Neural cell (in vitro differentiated cells): ENCODE data around the gene DEF6. TPM values are rescaled to one million over a fixed set of nuclear protein-coding genes. Genes with fewer than 3 reads are reported as not detected.

Experiments used
- H2AFZ ChIP-seq: fragments of 200-600, 300-800 bp; sonication (generic), shearing (Covaris generic); 2 replicates; pipeline ENCODE4 v1.6.0; 2014; ENCODE audit warnings: low read depth, mild to moderate bottlenecking, antibody characterized with exemption, low read length, moderate library complexity
- H3F3A ChIP-seq: fragments of 200-600 bp; shearing (Covaris generic); 2 replicates; pipeline ENCODE4 v1.6.1; 2016; ENCODE audit warnings: mild to moderate bottlenecking, moderate library complexity, mixed read lengths, antibody characterized with exemption, low read length; ENCODE audit not compliant: insufficient read depth, poor library complexity, severe bottlenecking
- H3K27ac ChIP-seq: fragments of 200-600, 300-800 bp; sonication (generic), shearing (Covaris generic); 2 replicates; pipeline ENCODE4 v1.5.1; 2014; ENCODE audit warnings: mild to moderate bottlenecking, low read length, moderate library complexity
- H3K27me3 ChIP-seq: fragments of 300-800, 200-600 bp; sonication (generic), shearing (Covaris generic); 2 replicates; pipeline ENCODE4 v1.6.0; 2014; ENCODE audit warnings: mild to moderate bottlenecking, low read depth, low read length, moderate library complexity; ENCODE audit not compliant: insufficient read depth
- H3K36me3 ChIP-seq: fragments of 300-800, 200-600 bp; sonication (generic), shearing (Covaris generic); 2 replicates; pipeline ENCODE4 v1.5.1; 2014; ENCODE audit warnings: mild to moderate bottlenecking, antibody characterized with exemption, low read length, moderate library complexity; ENCODE audit not compliant: insufficient read depth
- H3K4me2 ChIP-seq: fragments of 300-800, 200-600 bp; sonication (generic), shearing (Covaris generic); 2 replicates; pipeline ENCODE4 v1.6.0; 2014; ENCODE audit warnings: mild to moderate bottlenecking, low read length
- H3K4me3 ChIP-seq: fragments of 300-800, 200-600 bp; sonication (generic), shearing (Covaris generic); 2 replicates; pipeline ENCODE4 v1.5.1; 2014; ENCODE audit warnings: mild to moderate bottlenecking, low read length, moderate library complexity
- H3K79me2 ChIP-seq: fragments of 200-600 bp; shearing (Covaris generic); replicated peaks from 2 replicates; pipeline ENCODE4 v1.6.0; 2014; ENCODE audit warnings: mild to moderate bottlenecking, low read length, moderate library complexity; ENCODE audit not compliant: insufficient read depth
- H3K9ac ChIP-seq: fragments of 300-800, 200-600 bp; sonication (generic), shearing (Covaris generic); 2 replicates; pipeline ENCODE4 v1.6.1; 2016; ENCODE audit warnings: mild to moderate bottlenecking, low read length, mixed read lengths
- H3K9me2 ChIP-seq: fragments of 200-600 bp; shearing (Covaris generic); 2 replicates; pipeline ENCODE4 v1.6.1; 2016; ENCODE audit warnings: mild to moderate bottlenecking, low read length, mixed read lengths; ENCODE audit not compliant: insufficient read depth
- H3K9me3 ChIP-seq: fragments of 200-600, 300-800 bp; sonication (generic), shearing (Covaris generic); 2 replicates; pipeline ENCODE4 v1.6.1; 2016; ENCODE audit warnings: mild to moderate bottlenecking, mixed run types, low read length, moderate library complexity, mixed read lengths
- H4K20me1 ChIP-seq: fragments of 200-600 bp; shearing (Covaris generic); 2 replicates; pipeline ENCODE4 v1.6.1; 2016; ENCODE audit warnings: mild to moderate bottlenecking, mixed run types; ENCODE audit not compliant: insufficient read depth
- EP300 ChIP-seq: fragments of 450-650 bp; conservative IDR thresholded peaks from 2 replicates; pipeline ENCODE4 v1.6.1; 2014; ENCODE audit warnings: antibody characterized with exemption, mild to moderate bottlenecking, moderate library complexity; ENCODE audit not compliant: poor library complexity, severe bottlenecking
- EZH2 ChIP-seq: fragments of 200-600, 300-800 bp; shearing (Covaris generic), sonication (generic); IDR thresholded peaks from 2 replicates; pipeline ENCODE4 v1.6.1; 2014; ENCODE audit warnings: antibody characterized with exemption, low read length, borderline replicate concordance, mild to moderate bottlenecking; ENCODE audit not compliant: insufficient read depth, poor library complexity, severe bottlenecking
- MXI1 ChIP-seq: fragments of 450-650 bp; conservative IDR thresholded peaks from 2 replicates; pipeline ENCODE4 v1.6.1; 2014; ENCODE audit warnings: antibody characterized with exemption, mild to moderate bottlenecking; ENCODE audit not compliant: poor library complexity, severe bottlenecking
- POLR2AphosphoS5 ChIP-seq: IDR thresholded peaks from 2 replicates; pipeline ENCODE4 v1.6.1; 2012
- RAD21 ChIP-seq: fragments of 450-650 bp; conservative IDR thresholded peaks from 2 replicates; pipeline ENCODE4 v1.6.1; 2014; ENCODE audit warnings: antibody characterized with exemption, mild to moderate bottlenecking, moderate library complexity
- SMC3 ChIP-seq: fragments of 450-650 bp; conservative IDR thresholded peaks from 2 replicates; pipeline ENCODE4 v1.6.1; 2014; ENCODE audit warnings: antibody characterized with exemption, mild to moderate bottlenecking, moderate library complexity; ENCODE audit not compliant: poor library complexity
- TAF1 ChIP-seq: IDR thresholded peaks from 2 replicates; pipeline ENCODE4 v1.6.1; 2012; ENCODE audit warnings: low read depth
- polyA plus RNA-seq: library from polyadenylated mRNA; depleted of rRNA; stranded (reverse); fragments of >200 nt; gene quantifications from 2 replicates; pipeline ENCODE4 v1.2.3, GENCODE V29; 2014
- TF ChIP-seq, protein P1 (sequence below): fragments of 450-650 bp; IDR thresholded peaks from 2 replicates; pipeline ENCODE4 v1.5.1; 2014; ENCODE audit warnings: antibody characterized with exemption, mild to moderate bottlenecking, moderate library complexity; ENCODE audit not compliant: poor library complexity, severe bottlenecking
- TF ChIP-seq, protein P2 (sequence below): IDR thresholded peaks from 2 replicates; pipeline ENCODE4 v1.6.1; 2012; ENCODE audit warnings: borderline replicate concordance

DEF6 gene
- polyA plus RNA-seq, 1 donor from 2014 or later: 1.3 TPM

DNA sequence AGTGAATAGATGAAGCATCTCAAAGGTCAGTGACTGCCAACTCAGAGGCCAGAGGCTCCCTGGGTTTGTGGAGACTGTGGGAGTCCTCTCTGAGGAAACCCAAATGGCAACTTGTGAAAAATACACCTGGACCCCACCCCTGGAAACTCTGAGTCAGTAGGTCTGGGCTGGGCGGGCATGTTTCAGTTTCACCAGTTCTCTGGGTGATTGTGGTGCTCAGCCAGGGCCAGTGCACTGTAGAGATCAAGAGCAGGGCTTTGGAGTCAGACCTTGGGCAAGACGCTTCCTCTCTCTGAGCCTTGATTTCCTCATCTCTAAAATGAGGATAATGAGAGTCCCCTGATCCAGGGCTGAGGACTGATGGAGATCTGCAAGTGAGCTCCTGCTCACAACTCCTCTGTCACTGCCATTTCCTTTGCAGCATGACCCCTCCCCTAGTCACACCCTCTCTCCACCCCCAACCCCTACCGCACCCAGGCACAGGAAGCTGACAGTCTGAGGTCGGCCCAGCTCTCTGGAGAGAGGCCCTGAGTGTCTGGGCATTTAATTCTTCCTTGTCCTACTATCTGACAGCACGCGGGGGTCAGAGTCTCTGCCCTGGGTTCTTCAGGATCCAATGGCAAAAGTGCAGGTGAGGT is 5.1 kb downstream of the DEF6 start:
- Histone ChIP-seq H4K20me1 (no peaks in the 10 kb centered on the region), H3K9me2 (no peaks in the 10 kb centered on the region), H3F3A (no peaks in the 10 kb centered on the region), H2AFZ (no peak overlapping the region), H3K9ac (no peak overlapping the region), H3K9me3 (no peaks in the 10 kb centered on the region), H3K36me3 (no peaks in the 10 kb centered on the region), H3K4me3 (no peak overlapping the region), H3K27ac (no peak overlapping the region), H3K27me3 (no peaks in the 10 kb centered on the region), H3K4me2 (no peak overlapping the region), H3K79me2 (no peaks in the 10 kb centered on the region)
- TF ChIP-seq POLR2AphosphoS5 (no peak), MXI1 (no peak), SMC3 (no peak), EP300 (no peak), EZH2 (no peak), TAF1 (no peak), RAD21 (no peak)
- TF ChIP-seq, protein P1, sequence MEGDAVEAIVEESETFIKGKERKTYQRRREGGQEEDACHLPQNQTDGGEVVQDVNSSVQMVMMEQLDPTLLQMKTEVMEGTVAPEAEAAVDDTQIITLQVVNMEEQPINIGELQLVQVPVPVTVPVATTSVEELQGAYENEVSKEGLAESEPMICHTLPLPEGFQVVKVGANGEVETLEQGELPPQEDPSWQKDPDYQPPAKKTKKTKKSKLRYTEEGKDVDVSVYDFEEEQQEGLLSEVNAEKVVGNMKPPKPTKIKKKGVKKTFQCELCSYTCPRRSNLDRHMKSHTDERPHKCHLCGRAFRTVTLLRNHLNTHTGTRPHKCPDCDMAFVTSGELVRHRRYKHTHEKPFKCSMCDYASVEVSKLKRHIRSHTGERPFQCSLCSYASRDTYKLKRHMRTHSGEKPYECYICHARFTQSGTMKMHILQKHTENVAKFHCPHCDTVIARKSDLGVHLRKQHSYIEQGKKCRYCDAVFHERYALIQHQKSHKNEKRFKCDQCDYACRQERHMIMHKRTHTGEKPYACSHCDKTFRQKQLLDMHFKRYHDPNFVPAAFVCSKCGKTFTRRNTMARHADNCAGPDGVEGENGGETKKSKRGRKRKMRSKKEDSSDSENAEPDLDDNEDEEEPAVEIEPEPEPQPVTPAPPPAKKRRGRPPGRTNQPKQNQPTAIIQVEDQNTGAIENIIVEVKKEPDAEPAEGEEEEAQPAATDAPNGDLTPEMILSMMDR: no peak
- TF ChIP-seq, protein P2, sequence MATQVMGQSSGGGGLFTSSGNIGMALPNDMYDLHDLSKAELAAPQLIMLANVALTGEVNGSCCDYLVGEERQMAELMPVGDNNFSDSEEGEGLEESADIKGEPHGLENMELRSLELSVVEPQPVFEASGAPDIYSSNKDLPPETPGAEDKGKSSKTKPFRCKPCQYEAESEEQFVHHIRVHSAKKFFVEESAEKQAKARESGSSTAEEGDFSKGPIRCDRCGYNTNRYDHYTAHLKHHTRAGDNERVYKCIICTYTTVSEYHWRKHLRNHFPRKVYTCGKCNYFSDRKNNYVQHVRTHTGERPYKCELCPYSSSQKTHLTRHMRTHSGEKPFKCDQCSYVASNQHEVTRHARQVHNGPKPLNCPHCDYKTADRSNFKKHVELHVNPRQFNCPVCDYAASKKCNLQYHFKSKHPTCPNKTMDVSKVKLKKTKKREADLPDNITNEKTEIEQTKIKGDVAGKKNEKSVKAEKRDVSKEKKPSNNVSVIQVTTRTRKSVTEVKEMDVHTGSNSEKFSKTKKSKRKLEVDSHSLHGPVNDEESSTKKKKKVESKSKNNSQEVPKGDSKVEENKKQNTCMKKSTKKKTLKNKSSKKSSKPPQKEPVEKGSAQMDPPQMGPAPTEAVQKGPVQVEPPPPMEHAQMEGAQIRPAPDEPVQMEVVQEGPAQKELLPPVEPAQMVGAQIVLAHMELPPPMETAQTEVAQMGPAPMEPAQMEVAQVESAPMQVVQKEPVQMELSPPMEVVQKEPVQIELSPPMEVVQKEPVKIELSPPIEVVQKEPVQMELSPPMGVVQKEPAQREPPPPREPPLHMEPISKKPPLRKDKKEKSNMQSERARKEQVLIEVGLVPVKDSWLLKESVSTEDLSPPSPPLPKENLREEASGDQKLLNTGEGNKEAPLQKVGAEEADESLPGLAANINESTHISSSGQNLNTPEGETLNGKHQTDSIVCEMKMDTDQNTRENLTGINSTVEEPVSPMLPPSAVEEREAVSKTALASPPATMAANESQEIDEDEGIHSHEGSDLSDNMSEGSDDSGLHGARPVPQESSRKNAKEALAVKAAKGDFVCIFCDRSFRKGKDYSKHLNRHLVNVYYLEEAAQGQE: no peak

DNA sequence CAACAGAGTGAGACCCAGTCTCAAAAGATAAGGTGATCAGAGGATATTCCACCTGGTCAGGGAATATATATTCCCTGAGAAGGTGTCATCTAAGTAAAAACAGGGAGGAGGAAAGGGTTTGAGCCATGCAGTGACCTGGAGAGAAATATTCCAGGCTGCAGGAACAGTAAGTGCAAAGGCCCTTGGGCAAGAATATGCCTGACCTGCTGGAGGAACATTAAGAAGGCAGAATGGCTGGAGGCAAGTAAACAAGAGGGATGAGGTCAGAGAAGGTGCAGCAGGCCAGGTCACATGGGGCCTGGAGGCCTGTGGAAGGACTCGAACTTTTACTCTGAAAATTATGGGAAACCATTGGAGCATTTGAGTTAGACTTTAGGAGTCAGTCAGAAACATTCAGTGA is 6.7 kb downstream of the DEF6 start:
- Histone ChIP-seq H2AFZ (no peak overlapping the region), H3F3A (no peaks in the 10 kb centered on the region), H3K27ac (no peak overlapping the region), H3K9me2 (no peaks in the 10 kb centered on the region), H3K4me2 (no peak overlapping the region), H3K9me3 (no peaks in the 10 kb centered on the region), H3K4me3 (no peak overlapping the region), H3K79me2 (no peaks in the 10 kb centered on the region), H3K36me3 (no peaks in the 10 kb centered on the region), H3K9ac (no peak overlapping the region), H4K20me1 (no peaks in the 10 kb centered on the region), H3K27me3 (no peaks in the 10 kb centered on the region)
- TF ChIP-seq, protein P1: no peak
- TF ChIP-seq RAD21 (no peak), EZH2 (no peak)
